ENCODE measurements around the gene EIF5AL1. TPM values are rescaled to one million over a fixed set of nuclear protein-coding genes. Genes with fewer than 3 reads are reported as not detected.

The EIF5AL1 gene
- total and polyA plus RNA-seq, 2 experiments from 2014 or later, result 0.65 to 6.1 TPM

DNA sequence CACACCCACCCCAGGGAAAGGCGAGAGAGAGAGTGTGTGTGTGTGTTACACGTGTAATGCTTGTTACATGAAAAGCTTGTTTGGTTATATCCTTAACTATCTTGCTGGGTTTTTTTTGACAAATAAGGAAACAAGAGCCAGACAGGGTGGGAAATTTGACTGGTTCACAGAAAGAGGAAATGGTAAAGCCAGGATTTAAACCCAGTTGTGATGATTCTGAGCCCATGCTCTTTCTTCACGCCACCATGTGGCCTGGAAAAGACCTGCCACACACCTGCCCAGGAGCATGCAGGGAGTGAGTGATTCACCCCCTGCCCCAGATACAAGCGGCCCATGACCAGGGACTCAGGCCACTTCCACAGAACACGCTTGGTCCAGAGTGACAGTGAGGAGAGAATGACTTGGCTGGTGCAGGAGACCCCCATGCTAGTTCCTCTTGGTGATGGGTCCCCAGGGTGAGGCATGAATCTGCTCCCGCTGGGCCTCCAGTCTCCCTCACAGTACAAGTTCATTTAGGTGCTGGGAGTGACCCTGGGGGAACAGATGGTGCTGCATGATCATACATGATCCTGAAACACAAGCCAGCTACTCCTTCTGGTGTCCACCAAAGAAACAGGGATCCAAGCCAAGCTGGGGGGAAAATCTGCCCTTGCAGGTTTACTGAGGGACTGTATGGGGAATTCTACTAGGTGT, 21.0 kb upstream of the EIF5AL1 start:
- Histone ChIP-seq H3F3A (ENCODE audit: insufficient read depth) (peaks cover 7% of the 10 kb centered on the region; the same call in 1 of the 2 replicates), H3K4me3 (no peak overlapping the region), H3K79me2 (ENCODE audit: insufficient read depth) (no peaks in the 10 kb centered on the region), H3K9me3 (ENCODE audit: low read depth) (no peaks in the 10 kb centered on the region), H3K9me2 (ENCODE audit: insufficient read depth) (no peaks in the 10 kb centered on the region), H3K4me1 (ENCODE audit: insufficient read depth) (peaks cover 16% of the 10 kb centered on the region), H2AFZ (no peak overlapping the region), H3K27ac (no peak overlapping the region), H3K27me3 (replicated peaks; ENCODE audit: insufficient read depth) (no peaks in the 10 kb centered on the region), H4K20me1 (ENCODE audit: insufficient read depth) (no peaks in the 10 kb centered on the region), H3K9ac (no peak overlapping the region), H3K36me3 (ENCODE audit: low read depth) (no peaks in the 10 kb centered on the region), H3K4me2 (ENCODE audit: unreplicated experiment) (no peak overlapping the region)
- 93% methylated on average over 6 of the region's 6 CpGs for WGBS, 2 experiments (ENCODE audit: low coverage in 1 of 2, low lambda C conversion rate in 2 of 2, missing lambda C conversion rate in 2 of 2)
- TF ChIP-seq EZH2 (IDR thresholded peaks at IDR 0.05; ENCODE audit: insufficient read depth, poor library complexity, severe bottlenecking), result no peak
- TF ChIP-seq EZH2phosphoT487 (IDR thresholded peaks at IDR 0.05; ENCODE audit: insufficient read depth, low read depth), result no peak
- in situ Hi-C loops (cut with MboI), result no loop called here
- DNase-seq, result no peak

DNA sequence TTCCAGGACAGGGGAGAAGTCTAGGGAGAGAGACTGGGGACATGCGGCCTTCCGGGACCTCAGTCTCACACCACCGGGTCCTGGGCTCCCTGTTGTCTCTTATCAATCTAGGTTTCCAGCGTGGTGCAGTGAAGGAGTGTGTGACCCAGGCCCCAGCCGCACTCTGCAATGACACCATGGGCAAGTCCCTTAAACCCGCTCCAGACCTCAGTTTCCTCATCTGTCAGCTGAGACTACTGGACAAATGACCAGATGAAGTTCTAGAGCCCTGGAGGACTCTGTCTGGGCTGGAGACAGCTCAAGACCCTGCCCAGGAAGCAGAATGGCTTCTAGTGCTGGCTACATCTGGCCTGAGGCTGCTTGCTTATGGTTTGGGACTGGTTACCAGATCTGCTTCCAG, 20.1 kb upstream of the EIF5AL1 start:
- H3K27me3 ChIP-seq (replicated peaks; ENCODE audit: insufficient read depth), result no peaks in the 10 kb centered on the region; the same call in 1 of the 2 replicates
- H4K20me1 ChIP-seq (ENCODE audit: insufficient read depth), result no peaks in the 10 kb centered on the region
- 93% methylated on average over 6 of the region's 6 CpGs for WGBS, 2 experiments (ENCODE audit: low coverage in 1 of 2, low lambda C conversion rate in 2 of 2, missing lambda C conversion rate in 2 of 2)
- in situ Hi-C loops (cut with MboI), result no loop called here
- H3K4me1 ChIP-seq (ENCODE audit: insufficient read depth), result peaks cover 15% of the 10 kb centered on the region
- H3F3A ChIP-seq (ENCODE audit: insufficient read depth), result peaks cover 7% of the 10 kb centered on the region; the same call in 1 of the 2 replicates
- no peak for DNase-seq
- no peaks in the 10 kb centered on the region for H3K36me3 ChIP-seq (ENCODE audit: low read depth)
- H3K4me3 ChIP-seq, result no peak overlapping the region
- no peak overlapping the region for H2AFZ ChIP-seq
- no peaks in the 10 kb centered on the region for H3K9me3 ChIP-seq (ENCODE audit: low read depth)
- TF ChIP-seq EZH2 (IDR thresholded peaks at IDR 0.05; ENCODE audit: insufficient read depth, poor library complexity, severe bottlenecking), result no peak
- TF ChIP-seq EZH2phosphoT487 (IDR thresholded peaks at IDR 0.05; ENCODE audit: insufficient read depth, low read depth), result no peak
- no peak overlapping the region for H3K4me2 ChIP-seq (ENCODE audit: unreplicated experiment)
- H3K79me2 ChIP-seq (ENCODE audit: insufficient read depth), result no peaks in the 10 kb centered on the region
- H3K9me2 ChIP-seq (ENCODE audit: insufficient read depth), result no peaks in the 10 kb centered on the region
- no peak overlapping the region for H3K27ac ChIP-seq
- H3K9ac ChIP-seq, result no peak overlapping the region

DNA sequence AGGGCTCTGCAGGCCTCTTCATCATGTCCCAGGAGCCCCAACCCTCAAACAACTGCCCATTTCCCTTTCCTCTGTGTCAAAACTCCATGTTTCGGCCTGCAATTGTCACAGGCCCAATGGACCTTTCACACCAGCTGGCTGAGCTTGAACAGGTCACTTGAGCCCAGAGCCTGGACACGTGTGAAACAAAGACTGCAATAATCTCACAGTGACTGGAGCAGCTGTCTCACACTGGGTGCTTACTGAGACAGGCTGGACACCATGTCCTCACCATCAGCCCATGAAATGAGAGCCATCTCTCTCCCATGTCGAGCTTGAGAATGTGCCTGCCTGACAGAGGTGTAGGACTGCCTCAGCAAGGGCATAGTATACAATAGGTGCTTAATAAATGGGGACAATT, 19.5 kb upstream of the EIF5AL1 start:
- no peak overlapping the region for H3K4me3 ChIP-seq
- H3K9ac ChIP-seq, result no peak overlapping the region
- H3K79me2 ChIP-seq (ENCODE audit: insufficient read depth), result no peaks in the 10 kb centered on the region
- TF ChIP-seq EZH2 (IDR thresholded peaks at IDR 0.05; ENCODE audit: insufficient read depth, poor library complexity, severe bottlenecking) (no peak), EZH2phosphoT487 (IDR thresholded peaks at IDR 0.05; ENCODE audit: insufficient read depth, low read depth) (no peak)
- WGBS, 2 experiments (ENCODE audit: low coverage in 1 of 2, low lambda C conversion rate in 2 of 2, missing lambda C conversion rate in 2 of 2), result 65 to 78% methylated on average over 3 of the region's 3 CpGs
- peaks cover 4% of the 10 kb centered on the region; the same call in 1 of the 2 replicates for H3F3A ChIP-seq (ENCODE audit: insufficient read depth)
- H3K36me3 ChIP-seq (ENCODE audit: low read depth), result no peaks in the 10 kb centered on the region
- DNase-seq, result no peak
- no peaks in the 10 kb centered on the region for H3K9me3 ChIP-seq (ENCODE audit: low read depth)
- no peak overlapping the region for H3K4me2 ChIP-seq (ENCODE audit: unreplicated experiment)
- H3K27me3 ChIP-seq (replicated peaks; ENCODE audit: insufficient read depth), result peaks cover 3% of the 10 kb centered on the region; the same call in 1 of the 2 replicates
- H2AFZ ChIP-seq, result no peak overlapping the region
- no peaks in the 10 kb centered on the region for H4K20me1 ChIP-seq (ENCODE audit: insufficient read depth)
- H3K4me1 ChIP-seq (ENCODE audit: insufficient read depth), result peaks cover 9% of the 10 kb centered on the region
- H3K27ac ChIP-seq, result no peak overlapping the region
- in situ Hi-C loops (cut with MboI), result no loop called here
- H3K9me2 ChIP-seq (ENCODE audit: insufficient read depth), result no peaks in the 10 kb centered on the region

DNA sequence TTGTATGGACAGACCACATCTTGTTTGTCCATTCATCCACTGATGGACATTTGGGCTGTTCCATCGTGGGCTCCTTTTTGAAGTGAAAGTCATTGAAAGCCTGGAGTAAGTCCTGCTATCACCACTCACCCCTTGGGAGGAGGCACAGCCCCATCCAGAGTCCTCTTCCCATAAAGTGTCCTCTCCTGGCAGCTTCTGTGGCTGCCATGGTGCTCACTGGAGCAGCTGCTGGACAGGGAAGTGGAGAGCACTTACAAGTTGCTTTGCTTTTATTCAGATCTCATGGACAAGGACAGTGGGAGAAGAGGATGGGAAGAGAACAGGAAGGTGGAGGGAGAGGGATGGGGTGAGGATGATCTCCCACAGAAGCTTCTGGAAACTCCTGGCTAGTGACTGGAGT, 18.5 kb upstream of the EIF5AL1 start:
- H2AFZ ChIP-seq, result no peak overlapping the region
- no peaks in the 10 kb centered on the region for H3K9me2 ChIP-seq (ENCODE audit: insufficient read depth)
- no peak overlapping the region for H3K9ac ChIP-seq
- H3K4me3 ChIP-seq, result no peak overlapping the region
- no peak overlapping the region for H3K27ac ChIP-seq
- TF ChIP-seq EZH2phosphoT487 (IDR thresholded peaks at IDR 0.05; ENCODE audit: insufficient read depth, low read depth) (no peak), EZH2 (IDR thresholded peaks at IDR 0.05; ENCODE audit: insufficient read depth, poor library complexity, severe bottlenecking) (no peak)
- no peaks in the 10 kb centered on the region for H3K79me2 ChIP-seq (ENCODE audit: insufficient read depth)
- no peaks in the 10 kb centered on the region; the same call in 1 of the 2 replicates for H3F3A ChIP-seq (ENCODE audit: insufficient read depth)
- in situ Hi-C loops (cut with MboI), result no loop called here
- peaks cover 3% of the 10 kb centered on the region for H3K27me3 ChIP-seq (replicated peaks; ENCODE audit: insufficient read depth)
- H4K20me1 ChIP-seq (ENCODE audit: insufficient read depth), result no peaks in the 10 kb centered on the region
- no peak for DNase-seq
- no peaks in the 10 kb centered on the region for H3K36me3 ChIP-seq (ENCODE audit: low read depth)
- H3K4me2 ChIP-seq (ENCODE audit: unreplicated experiment), result no peak overlapping the region
- H3K4me1 ChIP-seq (ENCODE audit: insufficient read depth), result peaks cover under 1% of the 10 kb centered on the region
- 50 to 61% methylated on average over 1 of the region's 1 CpG for WGBS, 2 experiments (ENCODE audit: low coverage in 1 of 2, low lambda C conversion rate in 2 of 2, missing lambda C conversion rate in 2 of 2)
- no peaks in the 10 kb centered on the region for H3K9me3 ChIP-seq (ENCODE audit: low read depth)
